CD4-positive, alpha-beta T cell treated with Interleukin-15 for 1 hour (primary cell): ENCODE results near the gene LNX1.

Source experiments
- DNase-seq: peaks from one replicate; pipeline ENCODE4 v3.0.0-alpha.2; 2020

Gene LNX1

GRCh38 chr4:53591372-53591892 is at the start of gene LNX1:
Gene LNX1, minus strand, starts transcription at chr4:53591486. Its CDS starts 17,484 bp downstream, at chr4:53574002.
- no peak for DNase-seq

GRCh38 chr4:53640576-53641453 is 49.5 kb upstream of the LNX1 start:
- no peak for DNase-seq

GRCh38 chr4:53638919-53639318 is 47.6 kb upstream of the LNX1 start:
- DNase-seq, result no peak

GRCh38 chr4:53637348-53637747 is 46.1 kb upstream of the LNX1 start:
- DNase-seq, result no peak

- no peak for DNase-seq
Measured at GRCh38 chr4:53635697-53636483, 44.6 kb upstream of the LNX1 start.

- no peak for DNase-seq
Measured at GRCh38 chr4:53633608-53634007, 42.3 kb upstream of the LNX1 start.

- DNase-seq, result no peak
Measured at GRCh38 chr4:53629296-53629695, 38.0 kb upstream of the LNX1 start.

GRCh38 chr4:53626491-53626890 is 35.2 kb upstream of the LNX1 start:
- DNase-seq, result no peak

- DNase-seq, result no peak
Measured at GRCh38 chr4:53625888-53626287, 34.6 kb upstream of the LNX1 start.

- no peak for DNase-seq
Measured at GRCh38 chr4:53622739-53623151, 31.5 kb upstream of the LNX1 start.

GRCh38 chr4:53620956-53621355 is 29.7 kb upstream of the LNX1 start:
- no peak for DNase-seq

- no peak for DNase-seq
Measured at GRCh38 chr4:53619431-53619830, 28.1 kb upstream of the LNX1 start.

GRCh38 chr4:53618321-53618720 is 27.0 kb upstream of the LNX1 start:
- DNase-seq, result no peak

GRCh38 chr4:53617101-53617680 is 25.9 kb upstream of the LNX1 start:
- DNase-seq, result no peak

- DNase-seq, result no peak
Measured at GRCh38 chr4:53616219-53616618, 24.9 kb upstream of the LNX1 start.

- no peak for DNase-seq
Measured at GRCh38 chr4:53614591-53614990, 23.3 kb upstream of the LNX1 start.

- no peak for DNase-seq
Measured at GRCh38 chr4:53613428-53613827, 22.1 kb upstream of the LNX1 start.

- no peak for DNase-seq
Measured at GRCh38 chr4:53608649-53609048, 17.4 kb upstream of the LNX1 start.

- DNase-seq, result no peak
Measured at GRCh38 chr4:53608242-53608641, 17.0 kb upstream of the LNX1 start.

GRCh38 chr4:53605783-53606182 is 14.5 kb upstream of the LNX1 start:
- no peak for DNase-seq

- no peak for DNase-seq
Measured at GRCh38 chr4:53602390-53602789, 11.1 kb upstream of the LNX1 start.

GRCh38 chr4:53601251-53601764 is 10.0 kb upstream of the LNX1 start:
- DNase-seq, result no peak

GRCh38 chr4:53599632-53600031 is 8.3 kb upstream of the LNX1 start:
- no peak for DNase-seq
